ENCODE results near the gene EPPIN.
"Not testable (repeated sequence)": the region's sequence is repeated elsewhere in the genome, so short reads cannot be mapped to it uniquely, and the experiment has no call there.

DNA sequence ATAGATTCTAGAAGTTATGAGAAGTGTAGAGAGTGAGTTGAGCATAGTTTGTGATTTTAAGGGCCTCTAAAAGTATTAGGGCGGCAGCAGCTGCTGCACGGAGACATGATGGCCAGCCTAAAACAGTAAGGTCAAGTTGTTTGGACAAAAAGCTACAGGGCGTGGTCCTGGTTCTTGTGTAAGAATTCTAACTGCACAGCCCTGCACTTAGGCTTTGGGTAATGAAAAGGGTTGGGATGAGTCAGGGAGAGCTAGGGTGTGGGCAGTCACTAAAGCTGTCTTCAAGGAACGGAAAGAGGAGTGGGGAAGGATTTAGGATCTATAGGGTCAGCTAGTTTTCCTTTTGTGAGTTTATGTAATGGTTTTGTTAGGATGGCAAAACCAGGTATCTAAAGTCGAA, 38.8 kb upstream of the EPPIN start:
- not testable (repeated sequence) for TF ChIP-seq POLR2AphosphoS5 (IDR thresholded peaks at IDR 0.05; ENCODE audit: borderline replicate concordance, low read depth, low read length); EZH2 (IDR thresholded peaks at IDR 0.05)
